ENCODE measurements around the gene INO80B. TPM values are rescaled to one million over a fixed set of nuclear protein-coding genes. Genes with fewer than 3 reads are reported as not detected.

Gene INO80B
- total and polyA plus RNA-seq, 9 of the 15 experiments (the other 6 are each of a cell fraction or from before 2014, with no cell fraction given), result 0.41 to 22.6 (median 9.0) TPM

- no peak for TF ChIP-seq ZNF318 (IDR thresholded peaks at IDR 0.05; ENCODE audit: borderline replicate concordance in 1 of 2, low read depth in 1 of 2)
- TF ChIP-seq TEAD2 (tag; IDR thresholded peaks at IDR 0.05), result no peak
- TF ChIP-seq MITF (IDR thresholded peaks at IDR 0.05), result no peak
- TF ChIP-seq ADNP (tag; IDR thresholded peaks at IDR 0.05), result no peak
- no peak for TF ChIP-seq FOXK2 (conservative IDR thresholded peaks at IDR 0.05 in 1 of 2, IDR thresholded peaks at IDR 0.05 in 1 of 2; ENCODE audit: low read depth in 2 of 2)
- TF ChIP-seq ZNF507 (tag; conservative IDR thresholded peaks at IDR 0.05), result no peak
- TF ChIP-seq EGR1 (conservative IDR thresholded peaks at IDR 0.05), result peak; percentile 80
- no peak for TF ChIP-seq GATA2 (CRISPR knock-in tag; IDR thresholded peaks at IDR 0.05)
- TF ChIP-seq NBN (IDR thresholded peaks at IDR 0.05; ENCODE audit: low read depth), result no peak
- no peak for TF ChIP-seq ZNF324 (CRISPR knock-in tag; IDR thresholded peaks at IDR 0.05)
- TF ChIP-seq ZNF395 (CRISPR knock-in tag; IDR thresholded peaks at IDR 0.05), result no peak
- peak in 1 of 2 experiments; percentile 55; a peak in 1 of 4 replicates for TF ChIP-seq NONO (IDR thresholded peaks at IDR 0.05; ENCODE audit: low read depth in 2 of 2, low read length in 1 of 2)
- TF ChIP-seq MED1 (CRISPR knock-in tag; IDR thresholded peaks at IDR 0.05; ENCODE audit: borderline replicate concordance), result no peak
- peak; percentile 62 to 70 for TF ChIP-seq MAZ (CRISPR knock-in tag; conservative IDR thresholded peaks at IDR 0.05 in 1 of 2, IDR thresholded peaks at IDR 0.05 in 1 of 2)
- TF ChIP-seq BDP1 (IDR thresholded peaks at IDR 0.05; ENCODE audit: insufficient read depth, insufficient read length), result no peak
- TF ChIP-seq ZNF444 (CRISPR knock-in tag; IDR thresholded peaks at IDR 0.05), result no peak
These were observed 14.3 kb upstream of the INO80B start (continued) for GRCh38 chr2:74440378-74441169.

Data from K562 (cell line).